Measurements from ENCODE around the gene ERMP1.

ERMP1 gene

DNA sequence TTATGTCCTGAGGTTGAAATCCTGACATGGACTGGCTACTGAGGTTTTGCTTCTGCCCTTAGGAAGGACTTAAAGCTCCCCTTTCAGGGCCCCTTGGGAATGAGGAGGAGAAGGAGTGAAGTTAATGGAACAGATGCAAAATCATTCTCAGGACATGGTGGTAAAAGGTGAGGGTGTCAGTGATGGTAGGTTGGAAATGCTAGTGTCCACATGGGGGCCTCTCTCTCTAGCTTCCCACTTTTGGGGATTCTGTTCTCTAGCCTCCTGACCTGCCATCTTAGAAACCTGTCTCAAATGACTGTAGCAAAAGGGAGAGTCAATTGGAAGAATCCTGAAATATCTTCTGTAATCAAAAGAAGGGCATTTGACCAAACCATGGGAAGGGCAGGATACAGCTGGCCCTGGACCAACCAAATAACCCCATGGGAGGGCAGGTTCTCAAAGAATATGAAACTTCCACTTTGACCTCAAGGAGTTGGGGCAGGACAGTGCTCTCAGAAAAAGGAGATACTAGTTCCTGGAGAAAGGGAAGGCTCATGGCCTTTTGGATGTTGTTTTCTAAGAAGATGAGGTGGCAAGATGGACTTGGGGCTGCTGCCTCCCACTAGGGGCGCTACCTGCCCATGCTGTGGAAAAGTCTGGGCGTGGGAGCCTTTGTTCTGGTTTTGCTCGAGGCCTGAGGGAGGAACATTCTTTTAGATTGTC lies 36.5 kb upstream of the ERMP1 start:
- intact Hi-C loops (cut with DNase I; ENCODE audit: low total_unique reads) = no loop called here
- Histone ChIP-seq H3K9me3 (no peaks in the 10 kb centered on the region), H3K4me1 (no peaks in the 10 kb centered on the region), H3K4me3 (no peak overlapping the region), H3K36me3 (peaks cover 0 to 4% (median 0%) of the 10 kb centered on the region in 3 donors), H3K27ac (no peak overlapping the region), H3K27me3 (no peaks in the 10 kb centered on the region)
- TF ChIP-seq CTCF (IDR thresholded peaks at IDR 0.05) = no peak
- DNase-seq = no peak

GRCh38 chr9:5868235-5868634 lies 35.3 kb upstream of the ERMP1 start:
- intact Hi-C loops (cut with DNase I; ENCODE audit: low total_unique reads) = no loop called here
- no peaks in the 10 kb centered on the region for H3K4me1 ChIP-seq
- TF ChIP-seq CTCF (IDR thresholded peaks at IDR 0.05) = no peak
- no peaks in the 10 kb centered on the region for H3K36me3 ChIP-seq
- H3K9me3 ChIP-seq = no peaks in the 10 kb centered on the region
- no peak overlapping the region for H3K27ac ChIP-seq
- H3K4me3 ChIP-seq = no peak overlapping the region
- no peaks in the 10 kb centered on the region for H3K27me3 ChIP-seq
- no peak for DNase-seq

- intact Hi-C loops (cut with DNase I; ENCODE audit: low total_unique reads) = no loop called here
- no peak for DNase-seq
- Histone ChIP-seq H3K4me1 (no peaks in the 10 kb centered on the region), H3K9me3 (no peaks in the 10 kb centered on the region), H3K27ac (no peak overlapping the region), H3K27me3 (no peaks in the 10 kb centered on the region), H3K4me3 (no peak overlapping the region), H3K36me3 (no peaks in the 10 kb centered on the region)
- no peak for TF ChIP-seq CTCF (IDR thresholded peaks at IDR 0.05)
These were observed 33.8 kb upstream of the ERMP1 start for GRCh38 chr9:5866685-5867084.

DNA sequence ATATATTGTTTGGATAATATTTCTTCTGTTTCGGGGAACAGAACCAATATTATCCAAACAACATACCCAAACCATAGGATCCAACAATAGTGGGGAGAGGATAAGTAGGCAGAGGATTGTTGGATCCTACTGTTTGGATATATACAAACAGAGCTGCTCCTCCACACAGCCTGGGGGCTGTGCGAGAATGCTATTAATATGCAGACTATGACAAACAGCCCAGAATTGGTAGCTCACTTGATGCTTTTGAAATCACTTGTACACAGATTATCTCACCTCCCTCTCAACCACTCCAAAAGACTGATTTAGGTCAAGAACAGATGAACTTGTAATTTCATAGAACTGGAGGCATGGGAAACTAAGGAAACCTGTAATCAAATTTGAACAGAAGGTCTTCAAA lies 33.4 kb upstream of the ERMP1 start:
- intact Hi-C loops (cut with DNase I; ENCODE audit: low total_unique reads) = no loop called here
- Histone ChIP-seq H3K27ac (no peak overlapping the region), H3K36me3 (no peaks in the 10 kb centered on the region), H3K4me1 (no peaks in the 10 kb centered on the region), H3K4me3 (no peak overlapping the region), H3K9me3 (no peaks in the 10 kb centered on the region), H3K27me3 (no peaks in the 10 kb centered on the region)
- no peak for TF ChIP-seq CTCF (IDR thresholded peaks at IDR 0.05)
- no peak for DNase-seq

- H3K36me3 ChIP-seq = no peaks in the 10 kb centered on the region
- no peaks in the 10 kb centered on the region for H3K4me1 ChIP-seq
- H3K4me3 ChIP-seq = no peak overlapping the region
- H3K27ac ChIP-seq = no peak overlapping the region
- intact Hi-C loops (cut with DNase I; ENCODE audit: low total_unique reads) = no loop called here
- no peaks in the 10 kb centered on the region for H3K27me3 ChIP-seq
- no peak for TF ChIP-seq CTCF (IDR thresholded peaks at IDR 0.05)
- no peaks in the 10 kb centered on the region for H3K9me3 ChIP-seq
- DNase-seq = no peak
These were observed 31.5 kb upstream of the ERMP1 start for GRCh38 chr9:5864446-5864845.
